CD4-positive, alpha-beta T cell treated with Interleukin-17A for 1 hour (primary cell): ENCODE results near the gene AKNA.

Experiments used
- DNase-seq: peaks from one replicate; pipeline ENCODE4 v3.0.0-alpha.2; 2020

Gene AKNA

GRCh38 chr9:114316605-114317230 lies 71.1 kb downstream of the AKNA start:
- DNase-seq = no peak

- DNase-seq = no peak
Observed at GRCh38 chr9:114315723-114316363, 71.9 kb downstream of the AKNA start.

- DNase-seq = no peak
Observed at GRCh38 chr9:114314881-114315722, 72.7 kb downstream of the AKNA start.

GRCh38 chr9:114314256-114314867 lies 73.4 kb downstream of the AKNA start:
- no peak for DNase-seq

GRCh38 chr9:114313186-114313585 lies 74.6 kb downstream of the AKNA start:
- no peak for DNase-seq

GRCh38 chr9:114312513-114312875 lies 75.3 kb downstream of the AKNA start:
- no peak for DNase-seq

DNA sequence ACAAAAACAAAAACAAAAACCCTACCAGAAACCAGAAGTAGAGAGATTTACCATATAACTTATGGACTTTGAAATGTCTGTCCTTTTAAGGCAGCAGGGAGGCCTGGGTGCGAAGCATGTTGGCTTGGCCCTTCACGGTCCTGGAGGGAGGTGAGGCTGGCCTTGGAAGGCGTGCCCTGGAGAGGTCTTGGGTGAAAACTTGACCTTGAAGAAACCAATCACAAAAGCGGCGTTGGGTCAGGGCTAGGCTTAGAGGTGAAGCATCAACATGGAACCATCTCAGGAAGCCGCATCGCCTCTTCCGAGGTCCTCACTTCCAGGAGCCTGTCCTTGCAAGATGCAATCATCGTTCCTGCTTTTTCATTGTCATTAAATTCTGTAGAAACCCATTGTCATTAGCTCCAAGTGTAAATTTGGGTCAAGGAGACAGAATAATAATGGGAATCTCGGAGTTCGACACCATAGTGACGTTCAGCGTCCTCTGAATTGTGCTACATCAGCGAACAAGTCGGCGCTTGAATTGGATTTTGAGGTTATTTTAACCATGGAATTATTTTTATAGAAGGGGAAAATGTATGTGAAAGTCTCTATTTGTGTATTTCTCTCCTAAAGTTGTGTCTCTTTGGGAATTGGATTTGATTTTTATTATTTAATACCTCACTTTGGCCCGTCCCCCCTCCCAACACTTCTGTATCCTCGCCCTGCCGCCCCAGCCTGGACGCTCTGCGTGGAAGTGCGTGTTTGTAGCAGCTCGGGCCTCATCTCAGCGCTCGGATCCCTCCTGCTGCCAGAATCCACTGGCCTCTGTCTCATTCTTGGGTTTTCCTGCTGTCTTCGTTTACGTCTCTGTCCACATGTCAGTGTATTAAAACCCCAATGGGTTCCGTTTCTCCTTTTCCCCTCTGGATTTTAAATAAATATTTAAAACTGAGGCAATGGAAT lies 75.9 kb downstream of the AKNA start:
- DNase-seq = no peak

- no peak for DNase-seq
Observed at GRCh38 chr9:114310471-114311450, 77.0 kb downstream of the AKNA start.

GRCh38 chr9:114309096-114309495 lies 78.7 kb downstream of the AKNA start:
- no peak for DNase-seq

DNA sequence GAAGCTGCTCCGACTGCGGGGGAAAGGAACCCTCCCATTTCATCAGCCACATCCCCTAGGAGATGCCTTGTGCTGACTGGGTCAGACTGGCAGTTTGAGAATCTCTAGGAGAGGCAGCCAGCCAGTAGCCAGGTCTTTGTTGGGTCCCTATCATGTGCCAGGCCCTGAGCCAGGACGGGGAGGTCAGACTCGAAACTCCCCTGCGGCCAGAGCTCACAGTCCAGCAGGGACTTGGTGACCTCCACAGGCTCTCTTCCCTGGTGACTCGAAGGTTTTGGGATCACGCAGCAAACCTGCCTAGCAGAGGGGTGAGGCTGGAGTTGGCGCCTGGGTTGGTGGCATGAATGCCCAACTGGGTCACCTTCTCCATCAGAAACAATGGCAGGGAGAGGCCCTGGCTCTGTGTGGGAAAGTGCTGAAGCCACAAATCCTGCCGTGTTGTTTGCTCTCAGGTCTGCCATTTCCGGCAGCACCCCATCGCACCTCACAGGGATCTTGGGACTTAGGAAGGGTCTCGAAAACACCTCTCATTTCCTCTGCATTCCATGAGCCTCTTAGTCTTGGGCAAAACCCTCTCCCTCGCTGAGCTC lies 79.3 kb downstream of the AKNA start:
- DNase-seq = no peak

- DNase-seq = no peak
Observed at GRCh38 chr9:114307899-114308267, 79.9 kb downstream of the AKNA start.

DNA sequence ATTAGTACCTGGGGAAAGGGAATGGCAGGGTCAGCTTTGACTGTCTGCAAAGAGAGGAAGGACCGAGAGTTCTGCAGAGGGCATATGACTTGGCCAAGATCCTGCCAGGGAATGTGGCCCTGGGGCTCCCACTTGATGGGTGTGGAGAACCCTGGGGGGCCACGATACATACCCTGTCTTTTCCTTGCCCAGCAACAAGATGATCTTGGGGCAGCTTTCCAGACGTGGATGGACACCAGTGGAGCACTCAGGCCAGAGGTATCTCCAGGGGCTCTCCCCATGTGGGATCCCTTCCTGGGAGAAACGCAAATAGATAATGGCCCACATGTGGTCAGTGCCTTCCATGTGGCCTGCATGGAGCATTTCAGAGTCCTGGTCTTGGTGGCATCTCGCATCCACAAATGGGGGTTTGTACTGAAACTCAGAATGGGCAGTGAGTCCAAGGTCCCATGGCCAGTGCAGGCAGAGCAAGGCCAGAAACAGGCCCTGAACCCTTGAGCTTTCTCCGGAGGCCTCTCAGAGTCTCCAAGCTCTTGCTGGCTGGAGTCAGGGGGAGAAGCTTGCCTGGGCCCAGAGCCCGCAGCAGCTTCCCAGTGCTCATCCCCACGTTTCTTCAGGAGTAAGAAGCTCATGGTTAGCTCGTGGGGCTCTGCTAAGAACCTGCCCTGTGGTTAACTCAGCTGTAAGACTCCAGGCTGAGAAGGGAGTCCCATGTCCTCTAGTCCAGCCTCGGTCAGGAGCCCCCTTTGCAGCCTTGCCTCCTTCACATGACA lies 83.2 kb downstream of the AKNA start:
- no peak for DNase-seq

DNA sequence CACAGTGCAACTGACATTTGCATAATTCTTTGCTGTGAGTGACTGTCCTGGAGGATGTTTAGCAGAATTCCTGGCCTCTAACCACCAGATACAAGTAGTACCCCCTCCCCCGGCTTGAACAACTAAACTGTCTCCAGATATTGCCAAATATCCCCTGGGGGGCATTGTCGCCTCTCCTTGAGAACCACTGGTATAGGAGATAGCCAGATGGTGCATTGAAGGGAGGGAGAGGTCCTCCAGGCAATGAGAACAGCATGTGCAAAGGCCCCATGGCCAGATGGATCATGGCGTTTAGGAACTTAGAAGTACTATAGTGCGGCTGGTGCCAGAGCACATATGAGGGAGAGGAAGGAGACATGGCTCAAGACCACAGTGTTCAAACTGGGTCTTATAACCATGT lies 83.8 kb downstream of the AKNA start:
- DNase-seq = no peak

DNA sequence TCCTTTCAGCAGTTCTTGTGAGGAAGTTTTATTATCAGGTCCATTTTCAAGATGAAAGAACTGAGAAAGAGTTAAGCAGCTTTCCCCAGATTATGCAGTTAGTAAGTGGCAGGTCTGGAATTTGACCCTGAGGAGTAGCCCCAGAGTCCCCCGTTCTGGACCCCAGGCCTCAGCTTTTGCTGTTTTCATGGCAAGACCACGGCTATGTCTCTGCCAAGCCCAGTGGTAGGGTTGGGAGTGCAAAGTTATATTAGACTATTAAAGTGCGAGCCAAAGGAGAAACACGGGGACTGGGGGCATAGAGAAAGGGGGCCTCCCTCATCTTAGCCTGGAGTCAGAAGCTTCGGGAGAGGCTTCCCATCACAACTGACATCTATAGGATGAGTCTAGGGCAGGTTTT lies 84.2 kb downstream of the AKNA start:
- no peak for DNase-seq

- no peak for DNase-seq
Observed at GRCh38 chr9:114302727-114303126, 85.1 kb downstream of the AKNA start.

- no peak for DNase-seq
Observed at GRCh38 chr9:114301798-114302565, 85.8 kb downstream of the AKNA start.

GRCh38 chr9:114300846-114301797 lies 86.7 kb downstream of the AKNA start:
- DNase-seq = no peak
